Measurements from ENCODE around the gene ACOXL.

The ACOXL gene

DNA sequence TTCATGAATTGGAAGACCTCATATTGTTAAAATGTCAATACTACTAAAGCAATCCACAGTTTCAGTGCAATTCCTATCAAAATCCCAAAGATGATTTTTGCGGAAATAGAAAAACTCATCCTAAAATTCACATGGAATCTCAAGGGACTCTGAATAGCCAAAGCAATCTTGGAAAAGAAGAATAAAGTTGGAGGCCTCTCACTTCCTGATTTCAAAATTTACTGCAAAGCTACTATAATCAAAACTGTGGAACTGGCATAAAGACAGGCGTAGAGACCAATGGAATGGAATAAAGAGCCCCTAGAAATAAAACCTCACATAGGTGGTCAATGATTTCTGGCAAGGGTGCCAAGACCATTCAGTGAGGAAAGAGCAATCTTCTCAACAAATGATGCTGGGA lies 42.3 kb downstream of the ACOXL start:
- Histone ChIP-seq H3K4me1 (ENCODE audit: control insufficient read depth, low read length) (no peaks in the 10 kb centered on the region), H3K9me2 (replicated peaks; ENCODE audit: control insufficient read depth, low read length) (no peaks in the 10 kb centered on the region), H3K4me2 (ENCODE audit: low read length) (no peak overlapping the region), H3K36me3 (ENCODE audit: control insufficient read depth, low read length) (no peaks in the 10 kb centered on the region), H4K20me1 (ENCODE audit: control insufficient read depth, insufficient read depth, low read depth, low read length) (0 out of 2 replicates have a peak, but pooled peaks cover 2% of the 10 kb centered on the region), H3K9me3 (ENCODE audit: control insufficient read depth, insufficient read depth, low read length) (no peaks in the 10 kb centered on the region), H3K27me3 (ENCODE audit: control insufficient read depth, low read length) (peaks cover 8% of the 10 kb centered on the region; the same call in 1 of the 2 replicates), H3K27ac (ENCODE audit: low read depth, low read length) (no peak overlapping the region), H3F3A (ENCODE audit: control insufficient read depth, insufficient read depth) (no peaks in the 10 kb centered on the region), H3K4me3 (ENCODE audit: low read length) (no peak overlapping the region), H3K79me2 (ENCODE audit: control insufficient read depth, low read length) (no peaks in the 10 kb centered on the region)
- TF ChIP-seq, protein P1, sequence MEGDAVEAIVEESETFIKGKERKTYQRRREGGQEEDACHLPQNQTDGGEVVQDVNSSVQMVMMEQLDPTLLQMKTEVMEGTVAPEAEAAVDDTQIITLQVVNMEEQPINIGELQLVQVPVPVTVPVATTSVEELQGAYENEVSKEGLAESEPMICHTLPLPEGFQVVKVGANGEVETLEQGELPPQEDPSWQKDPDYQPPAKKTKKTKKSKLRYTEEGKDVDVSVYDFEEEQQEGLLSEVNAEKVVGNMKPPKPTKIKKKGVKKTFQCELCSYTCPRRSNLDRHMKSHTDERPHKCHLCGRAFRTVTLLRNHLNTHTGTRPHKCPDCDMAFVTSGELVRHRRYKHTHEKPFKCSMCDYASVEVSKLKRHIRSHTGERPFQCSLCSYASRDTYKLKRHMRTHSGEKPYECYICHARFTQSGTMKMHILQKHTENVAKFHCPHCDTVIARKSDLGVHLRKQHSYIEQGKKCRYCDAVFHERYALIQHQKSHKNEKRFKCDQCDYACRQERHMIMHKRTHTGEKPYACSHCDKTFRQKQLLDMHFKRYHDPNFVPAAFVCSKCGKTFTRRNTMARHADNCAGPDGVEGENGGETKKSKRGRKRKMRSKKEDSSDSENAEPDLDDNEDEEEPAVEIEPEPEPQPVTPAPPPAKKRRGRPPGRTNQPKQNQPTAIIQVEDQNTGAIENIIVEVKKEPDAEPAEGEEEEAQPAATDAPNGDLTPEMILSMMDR (IDR thresholded peaks at IDR 0.05; ENCODE audit: low read depth, low read length, poor library complexity, severe bottlenecking) = no peak
- TF ChIP-seq EZH2phosphoT487 (IDR thresholded peaks at IDR 0.05; ENCODE audit: borderline replicate concordance, low read length) = no peak

DNA sequence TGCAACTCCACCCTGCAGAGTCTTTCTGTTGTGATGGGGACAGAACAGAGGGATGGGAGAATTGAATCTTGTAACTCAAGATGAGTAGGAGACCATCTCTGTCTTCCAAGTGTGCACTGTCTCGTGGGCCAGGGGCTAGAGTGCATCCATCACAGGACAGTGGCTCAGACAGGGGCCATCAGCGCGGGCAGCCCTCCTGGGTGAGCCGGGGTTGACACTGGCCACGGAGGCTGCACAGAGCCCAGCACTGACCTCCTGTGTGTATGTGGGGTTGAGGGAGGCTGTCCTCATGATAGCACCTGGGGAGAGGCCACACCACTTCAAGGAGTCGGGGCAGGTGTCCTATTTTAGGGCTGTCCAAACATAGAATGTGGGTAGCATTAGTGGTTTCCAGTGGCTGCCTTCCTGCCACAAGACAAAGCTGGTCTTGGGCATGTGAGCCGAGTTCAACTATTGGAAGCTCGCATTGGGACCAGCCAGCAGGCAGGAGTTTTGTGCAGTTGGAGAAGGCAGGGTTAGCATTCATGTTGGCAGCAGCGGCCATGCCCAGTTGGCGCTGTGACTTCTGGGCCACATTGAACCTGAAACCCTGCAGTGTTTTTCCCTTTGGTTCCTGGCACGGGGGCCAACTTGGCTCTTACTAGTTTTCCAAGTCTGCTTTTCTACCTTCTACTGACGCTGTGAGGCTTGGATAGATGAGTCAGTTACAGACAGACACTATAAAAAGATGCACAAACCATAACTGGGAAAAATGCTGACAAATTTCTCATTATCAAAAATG lies 45.3 kb downstream of the ACOXL start:
- Histone ChIP-seq H3K79me2 (ENCODE audit: control insufficient read depth, low read length) (no peaks in the 10 kb centered on the region), H3K4me1 (ENCODE audit: control insufficient read depth, low read length) (no peaks in the 10 kb centered on the region), H3K4me3 (ENCODE audit: low read length) (no peak overlapping the region), H3K36me3 (ENCODE audit: control insufficient read depth, low read length) (no peaks in the 10 kb centered on the region), H3K9me3 (ENCODE audit: control insufficient read depth, insufficient read depth, low read length) (no peaks in the 10 kb centered on the region), H3K4me2 (ENCODE audit: low read length) (no peak overlapping the region), H3K27me3 (ENCODE audit: control insufficient read depth, low read length) (peaks cover 18% of the 10 kb centered on the region), H3K9me2 (replicated peaks; ENCODE audit: control insufficient read depth, low read length) (no peaks in the 10 kb centered on the region), H4K20me1 (ENCODE audit: control insufficient read depth, insufficient read depth, low read depth, low read length) (no peaks in the 10 kb centered on the region), H3K27ac (ENCODE audit: low read depth, low read length) (no peak overlapping the region), H3F3A (ENCODE audit: control insufficient read depth, insufficient read depth) (no peaks in the 10 kb centered on the region)
- TF ChIP-seq, protein P1 (IDR thresholded peaks at IDR 0.05; ENCODE audit: low read depth, low read length, poor library complexity, severe bottlenecking) = no peak
- no peak for TF ChIP-seq EZH2phosphoT487 (IDR thresholded peaks at IDR 0.05; ENCODE audit: borderline replicate concordance, low read length)

- no peaks in the 10 kb centered on the region for H3K9me3 ChIP-seq (ENCODE audit: control insufficient read depth, insufficient read depth, low read length)
- no peak overlapping the region for H3K4me3 ChIP-seq (ENCODE audit: low read length)
- H3K4me2 ChIP-seq (ENCODE audit: low read length) = no peak overlapping the region
- H3K79me2 ChIP-seq (ENCODE audit: control insufficient read depth, low read length) = no peaks in the 10 kb centered on the region
- no peaks in the 10 kb centered on the region for H3F3A ChIP-seq (ENCODE audit: control insufficient read depth, insufficient read depth)
- H4K20me1 ChIP-seq (ENCODE audit: control insufficient read depth, insufficient read depth, low read depth, low read length) = no peaks in the 10 kb centered on the region
- no peaks in the 10 kb centered on the region for H3K36me3 ChIP-seq (ENCODE audit: control insufficient read depth, low read length)
- H3K27me3 ChIP-seq (ENCODE audit: control insufficient read depth, low read length) = peaks cover 18% of the 10 kb centered on the region
- no peaks in the 10 kb centered on the region for H3K4me1 ChIP-seq (ENCODE audit: control insufficient read depth, low read length)
- no peak overlapping the region for H3K27ac ChIP-seq (ENCODE audit: low read depth, low read length)
- no peaks in the 10 kb centered on the region for H3K9me2 ChIP-seq (replicated peaks; ENCODE audit: control insufficient read depth, low read length)
- TF ChIP-seq, protein P1 (IDR thresholded peaks at IDR 0.05; ENCODE audit: low read depth, low read length, poor library complexity, severe bottlenecking) = no peak
- no peak for TF ChIP-seq EZH2phosphoT487 (IDR thresholded peaks at IDR 0.05; ENCODE audit: borderline replicate concordance, low read length)
These were observed 48.1 kb downstream of the ACOXL start for GRCh38 chr2:110780461-110780860.
